Activated naive CD4-positive, alpha-beta T cell treated with anti-CD3 and anti-CD28 coated beads, Interleukin-2, amount 10 ng/mL, durations not matched to agents 7 days and 5 days (primary cell): ENCODE results near the gene ELMO1.

ENCODE experiments used
- CTCF ChIA-PET: fragments of 350-600 bp; sonication (Branson Sonifier 250); formaldehyde crosslinking; loops from one replicate; lab custom pipeline; 2021; ENCODE audit warnings: antibody characterized with exemption; lab: Charles Lee
- DNase-seq: peaks from one replicate; pipeline ENCODE4 v3.0.0-alpha.2; 2020
- H3K27ac Mint-ChIP-seq: one replicate; pipeline ENCODE4 v1.8.0; 2021; ENCODE audit warnings: mild to moderate bottlenecking, moderate library complexity, mixed read lengths
- H3K27me3 Mint-ChIP-seq: one replicate; pipeline ENCODE4 v1.8.0; 2021; ENCODE audit warnings: mild to moderate bottlenecking, mixed read lengths
- H3K36me3 Mint-ChIP-seq: one replicate; pipeline ENCODE4 v1.8.0; 2021; ENCODE audit warnings: mixed read lengths
- H3K4me1 Mint-ChIP-seq: one replicate; pipeline ENCODE4 v1.8.0; 2021; ENCODE audit warnings: mixed read lengths
- H3K4me3 Mint-ChIP-seq: one replicate; pipeline ENCODE4 v1.8.0; 2021; ENCODE audit warnings: mild to moderate bottlenecking, moderate library complexity, mixed read lengths
- H3K9me3 Mint-ChIP-seq: one replicate; pipeline ENCODE4 v1.8.0; 2021; ENCODE audit warnings: mixed read lengths

ELMO1 gene

GRCh38 chr7:37432281-37432920, 16.3 kb downstream of the ELMO1 start:
- CTCF ChIA-PET, result no interaction called here
- no peak overlapping the region for H3K4me3 Mint-ChIP-seq
- peak; percentile 33 for DNase-seq
- no peaks in the 10 kb centered on the region for H3K9me3 Mint-ChIP-seq
- peaks cover 30% of the 10 kb centered on the region for H3K36me3 Mint-ChIP-seq
- H3K27ac Mint-ChIP-seq, result peak overlapping the region; percentile 53
- no peaks in the 10 kb centered on the region for H3K27me3 Mint-ChIP-seq
- peaks cover 56% of the 10 kb centered on the region for H3K4me1 Mint-ChIP-seq

- H3K4me3 Mint-ChIP-seq, result no peak overlapping the region
- DNase-seq, result no peak
- no peaks in the 10 kb centered on the region for H3K27me3 Mint-ChIP-seq
- peaks cover 53% of the 10 kb centered on the region for H3K4me1 Mint-ChIP-seq
- H3K27ac Mint-ChIP-seq, result no peak overlapping the region
- H3K9me3 Mint-ChIP-seq, result no peaks in the 10 kb centered on the region
- CTCF ChIA-PET, result no interaction called here
- peaks cover 37% of the 10 kb centered on the region for H3K36me3 Mint-ChIP-seq
These were observed 17.3 kb downstream of the ELMO1 start for GRCh38 chr7:37431413-37431812.

- no peak overlapping the region for H3K4me3 Mint-ChIP-seq
- H3K9me3 Mint-ChIP-seq, result no peaks in the 10 kb centered on the region
- H3K4me1 Mint-ChIP-seq, result peaks cover 47% of the 10 kb centered on the region
- DNase-seq, result no peak
- CTCF ChIA-PET, result no interaction called here
- no peaks in the 10 kb centered on the region for H3K27me3 Mint-ChIP-seq
- no peak overlapping the region for H3K27ac Mint-ChIP-seq
- peaks cover 32% of the 10 kb centered on the region for H3K36me3 Mint-ChIP-seq
These were observed 18.0 kb downstream of the ELMO1 start for GRCh38 chr7:37430640-37431039.

GRCh38 chr7:37430171-37430570, 18.5 kb downstream of the ELMO1 start:
- CTCF ChIA-PET, result no interaction called here
- Mint-ChIP-seq H3K27me3 (no peaks in the 10 kb centered on the region), H3K9me3 (no peaks in the 10 kb centered on the region), H3K36me3 (peaks cover 32% of the 10 kb centered on the region), H3K4me1 (peaks cover 43% of the 10 kb centered on the region), H3K4me3 (no peak overlapping the region), H3K27ac (no peak overlapping the region)
- no peak for DNase-seq

GRCh38 chr7:37429435-37429791, 19.3 kb downstream of the ELMO1 start:
- Mint-ChIP-seq H3K27ac (no peak overlapping the region), H3K4me3 (no peak overlapping the region)

GRCh38 chr7:37428681-37429434, 19.8 kb downstream of the ELMO1 start:
- Mint-ChIP-seq H3K9me3 (no peaks in the 10 kb centered on the region), H3K4me3 (no peak overlapping the region), H3K27me3 (no peaks in the 10 kb centered on the region), H3K4me1 (peaks cover 32% of the 10 kb centered on the region), H3K27ac (no peak overlapping the region), H3K36me3 (peaks cover 32% of the 10 kb centered on the region)
- CTCF ChIA-PET, result interaction anchor here (0.9 to 1.0 kb wide), 2 partner anchors 11 to 67 kb away, joined by 3 read pairs; no protein-coding TSS in a partner anchor
- DNase-seq, result no peak

More at GRCh38 chr7:37429435-37429791, 19.3 kb downstream of the ELMO1 start:
- H3K27me3 Mint-ChIP-seq, result no peaks in the 10 kb centered on the region
- no peaks in the 10 kb centered on the region for H3K9me3 Mint-ChIP-seq
- H3K4me1 Mint-ChIP-seq, result peaks cover 37% of the 10 kb centered on the region
- CTCF ChIA-PET, result no interaction called here
- H3K36me3 Mint-ChIP-seq, result peaks cover 32% of the 10 kb centered on the region
- DNase-seq, result no peak

- H3K4me1 Mint-ChIP-seq, result peaks cover 17% of the 10 kb centered on the region
- H3K36me3 Mint-ChIP-seq, result peaks cover 32% of the 10 kb centered on the region
- no peaks in the 10 kb centered on the region for H3K9me3 Mint-ChIP-seq
- H3K27ac Mint-ChIP-seq, result no peak overlapping the region
- no peak for DNase-seq
- H3K27me3 Mint-ChIP-seq, result no peaks in the 10 kb centered on the region
- H3K4me3 Mint-ChIP-seq, result no peak overlapping the region
- CTCF ChIA-PET, result no interaction called here
These were observed 21.3 kb downstream of the ELMO1 start for GRCh38 chr7:37427276-37427940.

GRCh38 chr7:37425498-37425897, 23.2 kb downstream of the ELMO1 start:
- no peak for DNase-seq
- Mint-ChIP-seq H3K4me3 (no peak overlapping the region), H3K27ac (no peak overlapping the region), H3K9me3 (no peaks in the 10 kb centered on the region), H3K36me3 (peaks cover 27% of the 10 kb centered on the region), H3K4me1 (peaks cover 15% of the 10 kb centered on the region), H3K27me3 (no peaks in the 10 kb centered on the region)
- CTCF ChIA-PET, result no interaction called here

- no peaks in the 10 kb centered on the region for H3K27me3 Mint-ChIP-seq
- no peak overlapping the region for H3K27ac Mint-ChIP-seq
- peaks cover 13% of the 10 kb centered on the region for H3K4me1 Mint-ChIP-seq
- CTCF ChIA-PET, result no interaction called here
- H3K36me3 Mint-ChIP-seq, result peaks cover 23% of the 10 kb centered on the region
- DNase-seq, result no peak
- H3K9me3 Mint-ChIP-seq, result no peaks in the 10 kb centered on the region
- no peak overlapping the region for H3K4me3 Mint-ChIP-seq
These were observed 23.7 kb downstream of the ELMO1 start for GRCh38 chr7:37424995-37425394.

- Mint-ChIP-seq H3K27me3 (no peaks in the 10 kb centered on the region), H3K9me3 (no peaks in the 10 kb centered on the region), H3K36me3 (peaks cover 22% of the 10 kb centered on the region), H3K27ac (no peak overlapping the region), H3K4me1 (peaks cover 13% of the 10 kb centered on the region), H3K4me3 (no peak overlapping the region)
- CTCF ChIA-PET, result no interaction called here
- no peak for DNase-seq
These were observed 24.1 kb downstream of the ELMO1 start for GRCh38 chr7:37424521-37424920.

GRCh38 chr7:37421861-37422500, 26.7 kb downstream of the ELMO1 start:
- Mint-ChIP-seq H3K27me3 (no peaks in the 10 kb centered on the region), H3K4me1 (peaks cover 26% of the 10 kb centered on the region), H3K36me3 (peaks cover 18% of the 10 kb centered on the region), H3K9me3 (no peaks in the 10 kb centered on the region), H3K4me3 (no peak overlapping the region), H3K27ac (no peak overlapping the region)
- no peak for DNase-seq
- CTCF ChIA-PET, result no interaction called here

GRCh38 chr7:37420946-37421695, 27.5 kb downstream of the ELMO1 start:
- H3K27me3 Mint-ChIP-seq, result no peaks in the 10 kb centered on the region
- H3K36me3 Mint-ChIP-seq, result peaks cover 14% of the 10 kb centered on the region
- DNase-seq, result no peak
- no peak overlapping the region for H3K27ac Mint-ChIP-seq
- no peaks in the 10 kb centered on the region for H3K9me3 Mint-ChIP-seq
- H3K4me3 Mint-ChIP-seq, result no peak overlapping the region
- CTCF ChIA-PET, result interaction anchor here (1.4 kb wide), 1 partner anchor 11 kb away, joined by 4 read pairs; no protein-coding TSS in a partner anchor
- peaks cover 28% of the 10 kb centered on the region for H3K4me1 Mint-ChIP-seq

- CTCF ChIA-PET, result interaction anchor here (1.4 kb wide), 1 partner anchor 9 kb away, joined by 4 read pairs; no protein-coding TSS in a partner anchor
- H3K9me3 Mint-ChIP-seq, result no peaks in the 10 kb centered on the region
- DNase-seq, result no peak
- H3K4me3 Mint-ChIP-seq, result no peak overlapping the region
- H3K4me1 Mint-ChIP-seq, result peaks cover 26% of the 10 kb centered on the region
- no peak overlapping the region for H3K27ac Mint-ChIP-seq
- H3K27me3 Mint-ChIP-seq, result no peaks in the 10 kb centered on the region
- H3K36me3 Mint-ChIP-seq, result peaks cover 20% of the 10 kb centered on the region
These were observed 29.2 kb downstream of the ELMO1 start for GRCh38 chr7:37419496-37419895.
